HL-60 (cell line): Measurements from ENCODE around the gene UNC5C.
A peak's percentile ranks its signal among the peaks of the same experiment; 100 is the strongest.

Experiments used
- DNase-seq, 2 experiments: peaks; one replicate each; pipeline ENCODE4 v3.0.0-alpha.2; 2010 to 2020; ENCODE audit warnings: low read depth in 1 of 2, low spot score in 1 of 2
- H3K27ac ChIP-seq: fragments of 250-450 bp; sonication (Bioruptor Pico); replicated peaks from 2 replicates; pipeline ENCODE4 v1.5.1; 2020; ENCODE audit warnings: mild to moderate bottlenecking, moderate library complexity
- H3K27me3 ChIP-seq: fragments of 250-450 bp; sonication (Bioruptor Pico); 2 replicates; pipeline ENCODE4 v1.5.1; 2021; ENCODE audit warnings: mild to moderate bottlenecking, moderate library complexity; ENCODE audit not compliant: insufficient read depth, poor library complexity, severe bottlenecking
- H3K4me3 ChIP-seq: replicated peaks from 2 replicates; pipeline ENCODE4 v1.5.1; 2011; ENCODE audit warnings: mild to moderate bottlenecking, control low read depth, low read length; ENCODE audit not compliant: insufficient read depth
- GABPA ChIP-seq: IDR thresholded peaks from 2 replicates; pipeline ENCODE4 v1.6.1; 2012; ENCODE audit warnings: low read depth
- POLR2AphosphoS5 ChIP-seq: IDR thresholded peaks from 2 replicates; pipeline ENCODE4 v1.6.1; 2012; ENCODE audit warnings: low read depth
- SPI1 ChIP-seq: IDR thresholded peaks from 2 replicates; pipeline ENCODE4 v1.6.1; 2012; ENCODE audit warnings: low read depth, mild to moderate bottlenecking, borderline replicate concordance
- TF ChIP-seq, protein P1 (sequence below): IDR thresholded peaks from 2 replicates; pipeline ENCODE4 v1.6.1; 2012; ENCODE audit warnings: low read depth; ENCODE audit not compliant: insufficient replicate concordance
- TF ChIP-seq, protein P2 (sequence below): IDR thresholded peaks from one replicate; pipeline ENCODE4 v1.5.1; 2011; ENCODE audit warnings: low read length, control low read depth, inconsistent platforms; ENCODE audit not compliant: insufficient read depth

UNC5C gene

DNA sequence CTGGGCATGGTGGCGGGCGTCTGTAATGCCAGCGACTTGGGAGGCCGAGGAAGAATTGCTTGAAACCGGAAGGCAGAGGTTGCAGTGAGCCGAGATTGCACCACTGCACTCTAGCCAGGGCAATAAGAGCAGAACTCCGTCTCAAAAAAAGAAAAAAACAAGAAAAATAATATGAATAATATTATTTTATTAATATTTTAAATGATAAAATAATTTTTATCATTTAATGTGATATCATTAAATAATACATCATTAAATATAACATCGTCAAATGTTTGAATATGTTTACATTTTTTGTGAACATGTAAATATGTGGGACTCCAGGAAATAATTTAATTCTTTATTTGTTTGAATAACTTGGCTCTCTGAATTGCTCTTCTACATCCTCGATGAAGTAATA, 15.5 kb downstream of the UNC5C start:
- no peak overlapping the region for H3K4me3 ChIP-seq
- TF ChIP-seq GABPA = no peak
- TF ChIP-seq POLR2AphosphoS5 = no peak
- TF ChIP-seq, protein P1, sequence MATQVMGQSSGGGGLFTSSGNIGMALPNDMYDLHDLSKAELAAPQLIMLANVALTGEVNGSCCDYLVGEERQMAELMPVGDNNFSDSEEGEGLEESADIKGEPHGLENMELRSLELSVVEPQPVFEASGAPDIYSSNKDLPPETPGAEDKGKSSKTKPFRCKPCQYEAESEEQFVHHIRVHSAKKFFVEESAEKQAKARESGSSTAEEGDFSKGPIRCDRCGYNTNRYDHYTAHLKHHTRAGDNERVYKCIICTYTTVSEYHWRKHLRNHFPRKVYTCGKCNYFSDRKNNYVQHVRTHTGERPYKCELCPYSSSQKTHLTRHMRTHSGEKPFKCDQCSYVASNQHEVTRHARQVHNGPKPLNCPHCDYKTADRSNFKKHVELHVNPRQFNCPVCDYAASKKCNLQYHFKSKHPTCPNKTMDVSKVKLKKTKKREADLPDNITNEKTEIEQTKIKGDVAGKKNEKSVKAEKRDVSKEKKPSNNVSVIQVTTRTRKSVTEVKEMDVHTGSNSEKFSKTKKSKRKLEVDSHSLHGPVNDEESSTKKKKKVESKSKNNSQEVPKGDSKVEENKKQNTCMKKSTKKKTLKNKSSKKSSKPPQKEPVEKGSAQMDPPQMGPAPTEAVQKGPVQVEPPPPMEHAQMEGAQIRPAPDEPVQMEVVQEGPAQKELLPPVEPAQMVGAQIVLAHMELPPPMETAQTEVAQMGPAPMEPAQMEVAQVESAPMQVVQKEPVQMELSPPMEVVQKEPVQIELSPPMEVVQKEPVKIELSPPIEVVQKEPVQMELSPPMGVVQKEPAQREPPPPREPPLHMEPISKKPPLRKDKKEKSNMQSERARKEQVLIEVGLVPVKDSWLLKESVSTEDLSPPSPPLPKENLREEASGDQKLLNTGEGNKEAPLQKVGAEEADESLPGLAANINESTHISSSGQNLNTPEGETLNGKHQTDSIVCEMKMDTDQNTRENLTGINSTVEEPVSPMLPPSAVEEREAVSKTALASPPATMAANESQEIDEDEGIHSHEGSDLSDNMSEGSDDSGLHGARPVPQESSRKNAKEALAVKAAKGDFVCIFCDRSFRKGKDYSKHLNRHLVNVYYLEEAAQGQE = no peak
- no peak for TF ChIP-seq SPI1
- TF ChIP-seq, protein P2, sequence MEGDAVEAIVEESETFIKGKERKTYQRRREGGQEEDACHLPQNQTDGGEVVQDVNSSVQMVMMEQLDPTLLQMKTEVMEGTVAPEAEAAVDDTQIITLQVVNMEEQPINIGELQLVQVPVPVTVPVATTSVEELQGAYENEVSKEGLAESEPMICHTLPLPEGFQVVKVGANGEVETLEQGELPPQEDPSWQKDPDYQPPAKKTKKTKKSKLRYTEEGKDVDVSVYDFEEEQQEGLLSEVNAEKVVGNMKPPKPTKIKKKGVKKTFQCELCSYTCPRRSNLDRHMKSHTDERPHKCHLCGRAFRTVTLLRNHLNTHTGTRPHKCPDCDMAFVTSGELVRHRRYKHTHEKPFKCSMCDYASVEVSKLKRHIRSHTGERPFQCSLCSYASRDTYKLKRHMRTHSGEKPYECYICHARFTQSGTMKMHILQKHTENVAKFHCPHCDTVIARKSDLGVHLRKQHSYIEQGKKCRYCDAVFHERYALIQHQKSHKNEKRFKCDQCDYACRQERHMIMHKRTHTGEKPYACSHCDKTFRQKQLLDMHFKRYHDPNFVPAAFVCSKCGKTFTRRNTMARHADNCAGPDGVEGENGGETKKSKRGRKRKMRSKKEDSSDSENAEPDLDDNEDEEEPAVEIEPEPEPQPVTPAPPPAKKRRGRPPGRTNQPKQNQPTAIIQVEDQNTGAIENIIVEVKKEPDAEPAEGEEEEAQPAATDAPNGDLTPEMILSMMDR = no peak
- H3K27me3 ChIP-seq = no peaks in the 10 kb centered on the region
- H3K27ac ChIP-seq = no peak overlapping the region
- DNase-seq = no peak

DNA sequence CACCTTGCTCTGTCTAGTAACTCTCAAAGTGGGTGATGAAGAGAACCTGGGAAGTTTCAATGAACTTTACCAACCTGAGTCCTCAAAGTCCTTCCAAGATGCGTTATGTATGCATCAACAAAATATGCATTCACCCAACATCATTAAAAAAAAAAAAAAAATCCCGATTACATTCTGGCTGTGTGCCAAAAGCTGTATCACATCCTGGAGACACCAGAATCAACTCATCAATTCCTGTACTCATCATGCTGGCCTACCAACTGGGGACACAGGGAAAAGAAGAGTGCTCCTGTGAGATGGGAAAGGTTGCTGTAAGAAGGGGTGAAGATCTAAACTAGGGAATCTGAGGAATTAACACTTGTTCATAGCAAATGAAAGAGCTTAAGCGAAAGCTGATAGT, 16.5 kb downstream of the UNC5C start:
- Histone ChIP-seq H3K27me3 (no peaks in the 10 kb centered on the region), H3K4me3 (no peak overlapping the region), H3K27ac (no peak overlapping the region)
- TF ChIP-seq SPI1 = no peak
- TF ChIP-seq GABPA = no peak
- TF ChIP-seq, protein P2 = no peak
- TF ChIP-seq POLR2AphosphoS5 = no peak
- TF ChIP-seq, protein P1 = no peak
- no peak for DNase-seq

DNA sequence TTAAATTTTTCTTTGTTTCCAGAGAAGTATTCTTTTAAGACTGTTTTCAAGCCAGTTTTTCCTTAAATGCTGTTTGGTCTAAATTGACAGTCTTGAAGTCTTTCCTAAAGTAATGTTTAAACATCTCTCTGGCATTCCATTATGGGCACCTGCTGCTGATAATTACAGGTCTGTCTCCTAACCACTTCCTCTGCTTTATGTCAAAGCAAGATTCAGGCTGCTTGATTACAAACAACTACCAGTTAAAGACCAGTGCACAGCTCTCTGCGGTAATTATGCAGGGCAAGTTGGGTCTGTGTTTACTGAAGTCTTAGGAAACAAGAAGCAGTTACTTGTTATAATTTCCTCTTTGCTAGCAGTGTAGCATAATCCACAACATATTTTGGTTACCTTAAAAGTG, 17.6 kb downstream of the UNC5C start:
- Histone ChIP-seq H3K27me3 (no peaks in the 10 kb centered on the region), H3K27ac (no peak overlapping the region), H3K4me3 (no peak overlapping the region)
- no peak for TF ChIP-seq GABPA
- TF ChIP-seq, protein P2 = no peak
- TF ChIP-seq SPI1 = no peak
- TF ChIP-seq POLR2AphosphoS5 = no peak
- TF ChIP-seq, protein P1 = no peak
- peak in 1 of 2 experiments; percentile 34 for DNase-seq
